K562 (cell line): ENCODE data around the gene QKI. TPM values are rescaled to one million over a fixed set of nuclear protein-coding genes. Genes with fewer than 3 reads are reported as not detected.

ENCODE experiments used
- ATAC-seq: fragments of 200-7000 bp; cut with Tn5 transposase; 3 replicates; pipeline ENCODE4 v1.9.1; 2020; ENCODE audit warnings: moderate library complexity
- BruUV-seq: library from RNA; stranded (reverse); fragments of 400-500 nt; replicated peaks from 2 replicates; lab custom pipeline; 2021; lab: Mats Ljungman, UMichigan
- CTCF ChIA-PET: fragments of 300-600 bp; formaldehyde crosslinking; extraction: SDS; loops from one replicate; lab custom pipeline; 2021; ENCODE audit warnings: low intra/inter-chr PET ratio; lab: Yijun Ruan, JAX
- POLR2A ChIA-PET: fragments of 300-600, 350-650 bp; sonication (Branson Sonifier 250); formaldehyde crosslinking; extraction: SDS; loops from one replicate; lab custom pipeline; 2021; ENCODE audit warnings: antibody characterized with exemption, inconsistent platforms; lab: Yijun Ruan, JAX
- DNase-seq, 4 experiments: peaks; one replicate each; pipeline versions ENCODE4 v3.0.0 to v3.0.0-alpha.2; 2011 to 2018; ENCODE audit warnings: low spot score in 3 of 4, mixed read lengths in 3 of 4; ENCODE audit errors: extremely low read depth in 1 of 4
- FAIRE-seq: peaks from 2 replicates; lab custom pipeline; 2011; peaks lifted over from hg19 to GRCh38; lab: Jason Lieb, UNC
- H2AFZ ChIP-seq: 2 replicates; pipeline ENCODE4 v1.6.0; 2011; ENCODE audit warnings: low read depth, low read length, control low read depth, inconsistent platforms
- H3K27ac ChIP-seq: fragments of 200-600 bp; 3 replicates; pipeline ENCODE4 v1.8.0; 2011; ENCODE audit warnings: low read depth, mild to moderate bottlenecking, control low read depth, inconsistent platforms, low read length, moderate library complexity, mixed read lengths; ENCODE audit errors: extremely low read depth
- H3K27me3 ChIP-seq, 2 experiments: fragments of 300-600 bp in 1 of 2; 2 replicates in 1 of 2; 3 replicates in 1 of 2; pipeline versions ENCODE4 v1.6.0 to v1.8.0; 2011; ENCODE audit warnings: inconsistent platforms in 2 of 2, low read length in 2 of 2, mild to moderate bottlenecking in 1 of 2, mixed read lengths in 1 of 2, moderate library complexity in 1 of 2; ENCODE audit not compliant: control insufficient read depth in 2 of 2, insufficient read depth in 2 of 2
- H3K36me3 ChIP-seq: fragments of 300-600 bp; 3 replicates; pipeline ENCODE4 v1.8.0; 2011; ENCODE audit warnings: mild to moderate bottlenecking, low read length, inconsistent platforms; ENCODE audit not compliant: control insufficient read depth, insufficient read depth
- H3K4me1 ChIP-seq, 2 experiments: fragments of 200-600 bp in 1 of 2; replicated peaks in 1 of 2; 2 replicates in 1 of 2; 3 replicates in 1 of 2; pipeline versions ENCODE4 v1.5.1 to v1.8.0; 2011; ENCODE audit warnings: inconsistent platforms in 2 of 2, low read length in 2 of 2, mild to moderate bottlenecking in 1 of 2, mixed read lengths in 1 of 2, moderate library complexity in 1 of 2; ENCODE audit not compliant: control insufficient read depth in 2 of 2, insufficient read depth in 2 of 2
- H3K4me2 ChIP-seq: 2 replicates; pipeline ENCODE4 v1.6.1; 2011; ENCODE audit warnings: low read length, control low read depth, inconsistent platforms, mixed read lengths; ENCODE audit not compliant: insufficient read depth
- H3K4me3 ChIP-seq: fragments of 200-600 bp; sonication (generic), shearing (Covaris generic); 2 replicates; pipeline ENCODE4 v1.5.1; 2016; ENCODE audit warnings: control low read depth, inconsistent platforms
- H3K79me2 ChIP-seq: fragments of 200-600 bp; 3 replicates; pipeline ENCODE4 v1.8.0; 2011; ENCODE audit warnings: low read length, inconsistent platforms; ENCODE audit not compliant: control insufficient read depth, insufficient read depth
- H3K9ac ChIP-seq, 2 experiments: 2 replicates each; pipeline versions ENCODE4 v1.6.0 to v1.6.1; 2011; ENCODE audit warnings: low read depth in 2 of 2, low read length in 2 of 2, control low read depth in 1 of 2, inconsistent platforms in 1 of 2, mild to moderate bottlenecking in 1 of 2, mixed read lengths in 1 of 2; ENCODE audit not compliant: insufficient read depth in 1 of 2
- H3K9me1 ChIP-seq: one replicate; pipeline ENCODE4 v1.6.0; 2011; ENCODE audit warnings: inconsistent platforms, mild to moderate bottlenecking, low read length, moderate library complexity; ENCODE audit not compliant: control insufficient read depth, insufficient read depth
- H3K9me3 ChIP-seq: replicated peaks from 2 replicates; pipeline ENCODE4 v1.5.1; 2011; ENCODE audit warnings: low read depth, low read length, inconsistent platforms; ENCODE audit not compliant: control insufficient read depth, insufficient read depth
- H4K20me1 ChIP-seq: replicated peaks from 2 replicates; pipeline ENCODE4 v1.6.1; 2011; ENCODE audit warnings: low read length, inconsistent platforms, mixed read lengths; ENCODE audit not compliant: control insufficient read depth, insufficient read depth
- KDM2B ChIP-seq: fragments of 250-450 bp; sonication (Bioruptor Pico); IDR thresholded peaks from 2 replicates; pipeline ENCODE4 v1.8.0; 2021; ENCODE audit warnings: mild to moderate bottlenecking, moderate library complexity
- NCOA6 ChIP-seq: fragments of 450-650 bp; IDR thresholded peaks from 2 replicates; pipeline ENCODE4 v1.6.1; 2017; ENCODE audit warnings: mild to moderate bottlenecking
- SMAD4 ChIP-seq: fragments of 250-450 bp; sonication (Bioruptor Pico); conservative IDR thresholded peaks from 2 replicates; pipeline ENCODE4 v1.8.0; 2021; ENCODE audit warnings: inconsistent platforms, mild to moderate bottlenecking, moderate library complexity
- ZBTB40 ChIP-seq, 2 experiments: fragments of 450-650 bp in 1 of 2; sonication (generic) in 1 of 2; formaldehyde crosslinking in 1 of 2; IDR thresholded peaks; 2 replicates each; pipeline versions ENCODE4 v1.7.1 to v1.9.0; 2016 to 2022; ENCODE audit warnings: inconsistent platforms in 1 of 2, mild to moderate bottlenecking in 1 of 2, missing genetic modification reagents in 1 of 2
- ZNF239 ChIP-seq: fragments of 250-450 bp; sonication (Bioruptor Pico); IDR thresholded peaks from 2 replicates; pipeline ENCODE4 v1.4.0; 2020; ENCODE audit warnings: mild to moderate bottlenecking
- ZNF780A ChIP-seq: fragments of 250-450 bp; sonication (Bioruptor Pico); IDR thresholded peaks from 2 replicates; pipeline ENCODE4 v1.5.0; 2021; ENCODE audit warnings: mild to moderate bottlenecking
- ZNF830 ChIP-seq: fragments of 250-450 bp; sonication (Bioruptor Pico); IDR thresholded peaks from 2 replicates; pipeline ENCODE4 v1.5.0; 2021; ENCODE audit warnings: mild to moderate bottlenecking
- WGBS: fragments of 100-300 bp; shearing (Covaris generic); methylation state at CpG from one replicate; pipeline ENCODE4 v1.1.6; 2016; ENCODE audit warnings: low coverage, mixed read lengths; ENCODE audit not compliant: insufficient coverage; ENCODE audit errors: missing lambda C conversion rate; 5-methylcytosine and 5-hydroxymethylcytosine counted together
- in situ Hi-C: fragments of 300-500 bp; cut with MboI; formaldehyde crosslinking; loops from 4 replicates; pipeline ENCODE4 v1.15.0; 2018; ENCODE audit warnings: inconsistent platforms, mixed read lengths
- intact Hi-C: fragments of 100-400 bp; cut with micrococcal nuclease; formaldehyde crosslinking; loops from 2 replicates; pipeline ENCODE4 v1.14.2; 2022
- polyA plus RNA-seq, 8 experiments: library from polyadenylated mRNA; depleted of rRNA in 4 of 8; stranded (reverse) in 5 of 8; unstranded in 3 of 8; fragments of >200 nt; fragmentation: Nextera tagmentation in 2 of 8; fragmentation: Illumina TruSeq in 1 of 8; extraction: Ambion mirVana in 2 of 8; extraction: Trizol in 1 of 8; gene quantifications; 2 replicates each; pipeline versions ENCODE4 v1.2.1 to v1.2.3, GENCODE V29; 2011 to 2014; ENCODE audit warnings: inconsistent platforms in 1 of 8, missing spikeins in 1 of 8
- total RNA-seq, 7 experiments: library from RNA; depleted of rRNA in 6 of 7; stranded (reverse); fragments of >200 nt in 6 of 7; fragmentation: Illumina TruSeq in 2 of 7; extraction: Trizol in 2 of 7; gene quantifications; 2 replicates each; pipeline versions ENCODE4 v1.2.1 to v1.2.3, GENCODE V29; 2011 to 2021; ENCODE audit warnings: low replicate concordance in 1 of 7
- TF ChIP-seq, protein P1 (sequence below): fragments of 450-650 bp; IDR thresholded peaks from 2 replicates; pipeline ENCODE4 v1.6.1; 2017; ENCODE audit warnings: antibody characterized with exemption, mild to moderate bottlenecking

QKI gene
- total and polyA plus RNA-seq, 9 of the 15 experiments (the other 6 are each of a cell fraction or from before 2014, with no cell fraction given), result 20.4 to 215 (median 123) TPM

DNA sequence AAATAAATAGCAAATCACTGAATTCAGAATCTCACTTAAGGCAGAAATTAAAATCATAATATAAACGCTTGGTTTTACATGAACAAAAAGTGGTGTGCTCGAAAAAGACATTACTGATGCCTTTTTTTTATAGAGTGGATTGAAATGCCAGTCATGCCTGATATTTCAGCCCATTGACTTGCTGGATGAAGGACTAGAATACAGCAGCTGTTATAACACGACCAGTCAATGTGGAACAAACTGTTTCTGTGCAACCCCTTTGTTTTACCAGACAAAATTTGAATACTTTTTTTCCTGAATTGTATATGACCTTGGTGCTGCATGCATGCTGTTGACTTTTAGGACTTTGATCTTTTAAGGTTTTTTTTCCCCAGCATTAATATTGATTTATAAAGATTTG lies 150.0 kb downstream of the QKI start:
- Histone ChIP-seq H3K4me2 (no peak overlapping the region), H4K20me1 (no peaks in the 10 kb centered on the region), H3K36me3 (peaks cover 71% of the 10 kb centered on the region), H3K79me2 (peaks cover 12% of the 10 kb centered on the region; the same call in 1 of the 3 replicates), H3K27me3 (no peaks in the 10 kb centered on the region), H3K9ac (no peak overlapping the region), H3K4me1 (no peaks in the 10 kb centered on the region), H3K9me3 (no peaks in the 10 kb centered on the region), H3K27ac (no peak overlapping the region), H3K4me3 (no peak overlapping the region), H3K9me1 (no peaks in the 10 kb centered on the region), H2AFZ (no peak overlapping the region)
- in situ Hi-C loops, result no loop called here
- ChIA-PET POLR2A (no interaction called here), CTCF (no interaction called here)
- ATAC-seq (no peak), DNase-seq (no peak), FAIRE-seq (no peak)
- intact Hi-C loops, result no loop called here
- 82% methylated on average over 3 of the region's 3 CpGs for WGBS
- no TSS peak for BruUV-seq
- no peak for TF ChIP-seq NCOA6
- TF ChIP-seq, protein P1, sequence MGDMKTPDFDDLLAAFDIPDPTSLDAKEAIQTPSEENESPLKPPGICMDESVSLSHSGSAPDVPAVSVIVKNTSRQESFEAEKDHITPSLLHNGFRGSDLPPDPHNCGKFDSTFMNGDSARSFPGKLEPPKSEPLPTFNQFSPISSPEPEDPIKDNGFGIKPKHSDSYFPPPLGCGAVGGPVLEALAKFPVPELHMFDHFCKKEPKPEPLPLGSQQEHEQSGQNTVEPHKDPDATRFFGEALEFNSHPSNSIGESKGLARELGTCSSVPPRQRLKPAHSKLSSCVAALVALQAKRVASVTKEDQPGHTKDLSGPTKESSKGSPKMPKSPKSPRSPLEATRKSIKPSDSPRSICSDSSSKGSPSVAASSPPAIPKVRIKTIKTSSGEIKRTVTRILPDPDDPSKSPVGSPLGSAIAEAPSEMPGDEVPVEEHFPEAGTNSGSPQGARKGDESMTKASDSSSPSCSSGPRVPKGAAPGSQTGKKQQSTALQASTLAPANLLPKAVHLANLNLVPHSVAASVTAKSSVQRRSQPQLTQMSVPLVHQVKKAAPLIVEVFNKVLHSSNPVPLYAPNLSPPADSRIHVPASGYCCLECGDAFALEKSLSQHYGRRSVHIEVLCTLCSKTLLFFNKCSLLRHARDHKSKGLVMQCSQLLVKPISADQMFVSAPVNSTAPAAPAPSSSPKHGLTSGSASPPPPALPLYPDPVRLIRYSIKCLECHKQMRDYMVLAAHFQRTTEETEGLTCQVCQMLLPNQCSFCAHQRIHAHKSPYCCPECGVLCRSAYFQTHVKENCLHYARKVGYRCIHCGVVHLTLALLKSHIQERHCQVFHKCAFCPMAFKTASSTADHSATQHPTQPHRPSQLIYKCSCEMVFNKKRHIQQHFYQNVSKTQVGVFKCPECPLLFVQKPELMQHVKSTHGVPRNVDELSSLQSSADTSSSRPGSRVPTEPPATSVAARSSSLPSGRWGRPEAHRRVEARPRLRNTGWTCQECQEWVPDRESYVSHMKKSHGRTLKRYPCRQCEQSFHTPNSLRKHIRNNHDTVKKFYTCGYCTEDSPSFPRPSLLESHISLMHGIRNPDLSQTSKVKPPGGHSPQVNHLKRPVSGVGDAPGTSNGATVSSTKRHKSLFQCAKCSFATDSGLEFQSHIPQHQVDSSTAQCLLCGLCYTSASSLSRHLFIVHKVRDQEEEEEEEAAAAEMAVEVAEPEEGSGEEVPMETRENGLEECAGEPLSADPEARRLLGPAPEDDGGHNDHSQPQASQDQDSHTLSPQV, result no peak
- TF ChIP-seq ZNF830 (CRISPR knock-in tag), result no peak
- TF ChIP-seq ZBTB40 (IDR thresholded peaks at IDR 0.05), result no peak
- no peak for TF ChIP-seq ZBTB40 (CRISPR knock-in tag; IDR thresholded peaks at IDR 0.05)
- no peak for TF ChIP-seq ZNF239 (CRISPR knock-in tag)
- no peak for TF ChIP-seq ZNF780A (CRISPR knock-in tag)
- TF ChIP-seq KDM2B, result no peak
- no peak for TF ChIP-seq SMAD4 (CRISPR knock-in tag)
